HG02943 (cell line): Measurements from ENCODE around the gene TNNC1.

ENCODE experiments used
- ATAC-seq: cut with Tn5 transposase; IDR thresholded peaks from one replicate; pipeline ENCODE4 v1.9.1; 2021; ENCODE audit warnings: mild to moderate bottlenecking, low read depth, moderate library complexity; ENCODE audit not compliant: unreplicated experiment

Gene TNNC1

GRCh38 chr3:52402706-52403270, 51.1 kb downstream of the TNNC1 start:
- no peak for ATAC-seq

DNA sequence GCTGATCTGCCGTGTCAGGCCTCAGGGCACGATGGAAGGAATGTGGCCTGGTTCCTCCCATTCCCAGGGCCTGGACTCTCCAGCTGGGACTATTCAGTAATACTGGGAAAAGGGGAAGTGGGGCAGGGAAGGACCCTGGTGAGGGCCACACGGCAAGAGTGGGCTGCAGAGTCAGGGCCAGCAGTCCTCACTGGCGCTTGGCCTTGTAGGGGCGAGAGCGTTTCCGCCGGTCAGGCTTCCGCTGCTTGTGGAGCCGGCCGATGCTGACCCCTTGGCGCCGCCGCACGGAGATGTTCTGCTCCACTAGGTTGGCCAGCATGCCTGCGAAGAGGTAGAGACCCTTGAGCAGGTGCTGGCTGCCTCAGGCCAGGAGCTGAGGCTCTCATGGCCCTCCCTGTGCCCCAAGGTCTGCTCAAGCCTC, 51.7 kb downstream of the TNNC1 start:
- no peak for ATAC-seq

DNA sequence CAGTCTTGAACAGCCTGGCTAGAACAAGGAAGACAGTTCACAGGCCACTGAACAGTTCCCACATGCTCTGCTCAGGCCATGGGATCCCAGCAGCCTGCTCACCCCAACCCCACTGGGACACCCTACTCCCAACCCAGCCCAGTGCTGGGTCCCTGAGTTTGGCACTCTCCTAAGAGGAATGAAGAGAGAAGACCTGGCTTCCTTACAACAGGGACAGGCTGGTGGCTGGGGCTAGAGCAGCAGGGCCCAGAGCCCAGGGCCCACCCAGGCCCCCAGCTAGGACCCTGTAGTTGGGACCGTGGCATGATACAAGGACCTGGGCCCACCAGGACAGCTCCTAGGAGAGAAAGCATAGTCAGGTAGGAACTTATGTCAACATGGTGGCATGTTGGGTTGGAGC, 52.3 kb downstream of the TNNC1 start:
- ATAC-seq: no peak
